Activated naive CD4-positive, alpha-beta T cell treated with anti-CD3 and anti-CD28 coated beads for 36 hours (primary cell): ENCODE results near the gene EPB41L4A. TPM values are rescaled to one million over a fixed set of nuclear protein-coding genes. Genes with fewer than 3 reads are reported as not detected.
"Not testable (repeated sequence)": the region's sequence is repeated elsewhere in the genome, so short reads cannot be mapped to it uniquely, and the experiment has no call there.

Experiments
- CTCF ChIA-PET: fragments of 350-600 bp; sonication (Branson Sonifier 250); formaldehyde crosslinking; loops from one replicate; lab custom pipeline; 2021; ENCODE audit warnings: antibody characterized with exemption; lab: Charles Lee
- DNase-seq: peaks from one replicate; pipeline ENCODE4 v3.0.0-alpha.2; 2020
- H3K27ac Mint-ChIP-seq: one replicate; pipeline ENCODE4 v1.8.0; 2021; ENCODE audit warnings: mild to moderate bottlenecking, mixed read lengths
- H3K27me3 Mint-ChIP-seq: one replicate; pipeline ENCODE4 v1.8.0; 2021; ENCODE audit warnings: low read depth, mixed read lengths
- H3K36me3 Mint-ChIP-seq: one replicate; pipeline ENCODE4 v1.8.0; 2021; ENCODE audit warnings: low read depth, mixed read lengths
- H3K4me1 Mint-ChIP-seq: one replicate; pipeline ENCODE4 v1.8.0; 2021; ENCODE audit warnings: low read depth, mixed read lengths
- H3K4me3 Mint-ChIP-seq: one replicate; pipeline ENCODE4 v1.8.0; 2021; ENCODE audit warnings: mild to moderate bottlenecking, moderate library complexity, mixed read lengths
- H3K9me3 Mint-ChIP-seq: one replicate; pipeline ENCODE4 v1.8.0; 2021; ENCODE audit warnings: mixed read lengths
- intact Hi-C: fragments of 100-400 bp; cut with micrococcal nuclease; formaldehyde crosslinking; loops from one replicate; pipeline ENCODE4 v1.15.1; 2023
- total RNA-seq, 2 experiments: library from RNA; stranded (reverse); gene quantifications; one replicate each; pipeline ENCODE4 v1.2.3, GENCODE V29; 2021

The EPB41L4A gene
- total RNA-seq, 2 experiments from 2014 or later, result not detected

DNA sequence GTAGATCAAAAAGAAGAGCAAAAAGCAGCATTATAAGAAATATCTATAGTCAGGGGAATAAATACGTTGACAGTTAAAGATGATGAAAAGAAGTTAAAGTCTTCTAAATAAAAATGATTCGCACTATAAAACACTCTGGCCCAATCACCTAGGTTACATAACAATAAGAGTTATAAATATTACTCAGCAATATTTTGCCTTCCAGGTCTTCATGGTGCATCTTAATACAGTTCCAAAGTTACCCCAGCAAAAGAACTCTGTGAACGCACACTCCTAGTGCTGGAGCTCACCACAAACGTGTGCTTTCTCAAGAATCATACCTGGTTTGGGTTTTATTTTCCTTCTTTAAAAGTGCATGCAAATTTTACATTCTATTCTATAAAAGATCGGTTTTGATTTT lies 44.7 kb downstream of the EPB41L4A start:
- no peak for DNase-seq
- no peak overlapping the region for H3K27ac Mint-ChIP-seq

GRCh38 chr5:112373885-112374284 lies 45.2 kb downstream of the EPB41L4A start:
- Mint-ChIP-seq H3K9me3 (no peaks in the 10 kb centered on the region), H3K36me3 (no peaks in the 10 kb centered on the region), H3K27ac (no peak overlapping the region), H3K4me3 (no peak overlapping the region), H3K27me3 (peaks cover 20% of the 10 kb centered on the region), H3K4me1 (no peaks in the 10 kb centered on the region)
- intact Hi-C loops, result no loop called here
- no peak for DNase-seq
- CTCF ChIA-PET, result no interaction called here

More for the DNA sequence above, 44.7 kb downstream of the EPB41L4A start:
- Mint-ChIP-seq H3K4me3 (no peak overlapping the region), H3K36me3 (no peaks in the 10 kb centered on the region), H3K9me3 (no peaks in the 10 kb centered on the region), H3K4me1 (no peaks in the 10 kb centered on the region), H3K27me3 (peaks cover 20% of the 10 kb centered on the region)
- intact Hi-C loops, result no loop called here
- CTCF ChIA-PET, result no interaction called here

DNA sequence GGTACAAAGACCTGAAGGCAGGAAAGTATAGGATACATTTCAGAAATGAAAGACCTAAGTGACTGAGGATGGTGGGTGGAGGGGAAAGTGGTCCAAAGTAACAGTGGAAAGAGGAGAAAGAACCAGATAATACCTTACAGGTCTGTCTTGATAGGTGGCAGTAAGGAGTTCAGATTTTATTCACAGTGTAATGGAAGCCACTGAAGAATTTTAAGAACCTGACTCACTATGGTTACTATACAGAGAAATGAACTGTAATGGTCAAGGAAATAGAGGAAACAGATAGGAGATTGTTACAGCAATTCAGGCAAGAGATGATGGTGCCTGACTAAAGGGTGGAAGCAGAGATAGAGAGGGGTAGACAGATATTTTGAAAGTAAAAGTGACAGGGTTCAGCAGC lies 46.5 kb downstream of the EPB41L4A start:
- Mint-ChIP-seq H3K36me3 (no peaks in the 10 kb centered on the region), H3K27me3 (peaks cover 16% of the 10 kb centered on the region), H3K4me3 (no peak overlapping the region), H3K4me1 (no peaks in the 10 kb centered on the region), H3K9me3 (no peaks in the 10 kb centered on the region), H3K27ac (no peak overlapping the region)
- DNase-seq, result no peak
- intact Hi-C loops, result no loop called here
- CTCF ChIA-PET, result interaction anchor here (0.7 kb wide), 1 partner anchor 210 kb away, joined by 3 read pairs; no protein-coding TSS in a partner anchor

DNA sequence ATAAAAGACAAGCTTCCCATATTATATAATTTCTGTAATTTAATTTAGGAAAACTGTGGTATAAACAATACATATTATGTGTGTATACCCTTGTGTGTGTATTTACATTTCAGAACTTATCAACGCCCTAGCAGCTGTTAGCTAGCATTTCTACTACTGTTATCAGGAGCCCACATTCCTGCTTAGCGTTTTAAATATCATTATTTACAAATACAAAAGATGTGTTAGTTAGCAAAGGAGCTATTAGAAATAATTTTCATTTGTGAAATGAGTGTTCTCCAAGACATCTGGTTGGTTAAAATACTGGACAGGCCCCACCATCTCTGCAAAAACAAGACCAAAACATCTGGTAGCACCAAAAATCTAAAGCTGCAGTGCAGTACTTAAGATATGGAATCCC lies 48.0 kb downstream of the EPB41L4A start:
- CTCF ChIA-PET, result no interaction called here
- Mint-ChIP-seq H3K27me3 (peaks cover 13% of the 10 kb centered on the region), H3K4me3 (no peak overlapping the region), H3K4me1 (no peaks in the 10 kb centered on the region), H3K9me3 (no peaks in the 10 kb centered on the region), H3K36me3 (no peaks in the 10 kb centered on the region), H3K27ac (no peak overlapping the region)
- DNase-seq, result no peak
- intact Hi-C loops, result no loop called here

DNA sequence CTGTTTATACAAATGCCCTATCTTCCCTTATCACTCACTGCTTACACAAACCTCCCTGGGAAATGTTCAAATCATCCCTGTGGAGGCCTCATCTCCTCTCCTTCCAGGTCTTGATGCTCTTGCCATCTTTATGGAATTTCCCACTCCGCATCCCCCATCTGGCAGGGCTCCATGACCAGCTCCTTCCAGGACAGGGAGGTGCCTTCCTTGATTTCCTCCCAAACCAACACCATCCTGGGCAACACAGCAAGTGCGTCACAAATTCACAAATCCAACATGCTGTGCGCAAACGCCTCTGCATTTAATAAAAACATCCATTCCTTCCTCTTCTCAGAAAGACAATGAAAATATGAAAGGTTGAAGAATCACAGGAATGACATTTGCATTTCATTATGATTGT lies 51.7 kb downstream of the EPB41L4A start:
- no peak overlapping the region for H3K4me3 Mint-ChIP-seq
- CTCF ChIA-PET, result no interaction called here
- H3K4me1 Mint-ChIP-seq, result no peaks in the 10 kb centered on the region
- H3K27ac Mint-ChIP-seq, result no peak overlapping the region
- no peaks in the 10 kb centered on the region for H3K9me3 Mint-ChIP-seq
- H3K36me3 Mint-ChIP-seq, result no peaks in the 10 kb centered on the region
- intact Hi-C loops, result no loop called here
- peaks cover 2% of the 10 kb centered on the region for H3K27me3 Mint-ChIP-seq
- no peak for DNase-seq

GRCh38 chr5:112366987-112367386 lies 52.1 kb downstream of the EPB41L4A start:
- Mint-ChIP-seq H3K27me3 (peaks cover 2% of the 10 kb centered on the region), H3K4me3 (no peak overlapping the region), H3K9me3 (no peaks in the 10 kb centered on the region), H3K27ac (no peak overlapping the region), H3K36me3 (no peaks in the 10 kb centered on the region), H3K4me1 (no peaks in the 10 kb centered on the region)
- CTCF ChIA-PET, result no interaction called here
- intact Hi-C loops, result no loop called here
- DNase-seq, result no peak

DNA sequence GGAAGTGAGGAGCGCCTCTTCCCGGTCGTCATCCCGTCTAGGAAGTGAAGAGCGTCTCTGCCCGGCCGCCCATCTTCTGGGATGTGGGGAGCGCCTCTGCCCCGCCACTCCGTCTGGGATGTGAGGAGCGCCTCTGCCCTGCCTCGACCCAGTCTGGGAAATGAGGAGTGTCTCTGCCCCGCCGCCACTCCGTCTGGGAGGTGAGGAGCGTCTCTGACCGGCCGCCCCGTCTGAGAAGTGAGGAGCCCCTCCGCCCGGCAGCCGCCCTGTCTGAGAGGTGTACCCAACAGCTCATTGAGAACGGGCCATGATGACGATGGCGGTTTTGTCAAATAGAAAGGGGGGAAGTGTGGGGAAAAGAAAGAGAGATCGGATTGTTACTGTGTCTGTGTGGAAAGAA lies 58.3 kb downstream of the EPB41L4A start:
- H3K27ac Mint-ChIP-seq, intact Hi-C loops, H3K9me3 Mint-ChIP-seq, H3K4me3 Mint-ChIP-seq, DNase-seq, H3K4me1 Mint-ChIP-seq, CTCF ChIA-PET, H3K36me3 Mint-ChIP-seq, H3K27me3 Mint-ChIP-seq: not testable (repeated sequence)

DNA sequence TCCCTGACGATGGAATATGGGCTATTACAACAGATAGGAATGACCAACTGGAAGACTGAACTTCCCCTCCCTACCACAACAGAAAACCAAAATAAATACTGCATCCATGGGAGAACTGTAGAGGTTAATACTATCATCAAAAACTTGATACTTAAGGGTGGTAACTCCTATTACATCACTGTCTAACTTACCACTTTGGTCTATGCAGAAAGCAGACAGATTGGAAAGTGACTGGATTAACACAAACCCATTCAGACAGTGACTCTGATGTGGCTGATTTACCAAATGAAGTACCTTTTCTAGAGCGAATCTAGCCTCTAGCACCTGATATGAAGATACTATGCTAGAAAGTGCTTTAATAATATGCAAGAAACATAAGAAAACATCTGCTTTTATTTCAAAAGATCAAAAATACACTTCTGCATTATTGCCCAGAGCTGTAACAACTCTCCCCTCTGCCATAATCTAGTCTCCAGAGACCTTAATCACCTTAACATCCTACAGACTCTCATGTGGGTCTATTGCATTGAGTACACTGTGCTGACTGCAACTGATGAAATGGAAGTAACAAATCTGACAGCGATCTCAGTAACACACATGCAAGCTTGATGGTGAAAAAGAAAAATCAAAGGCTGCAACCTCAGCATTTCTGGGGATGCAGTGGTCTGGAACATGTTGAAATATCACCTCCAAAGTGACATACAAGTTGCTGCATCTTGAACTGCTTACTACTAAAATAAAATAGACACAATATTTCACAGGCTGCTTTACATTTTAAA lies 62.7 kb downstream of the EPB41L4A start:
- Mint-ChIP-seq H3K4me3 (no peak overlapping the region), H3K4me1 (no peaks in the 10 kb centered on the region), H3K9me3 (no peaks in the 10 kb centered on the region), H3K36me3 (no peaks in the 10 kb centered on the region), H3K27me3 (peaks cover 6% of the 10 kb centered on the region), H3K27ac (no peak overlapping the region)
- no peak for DNase-seq
- CTCF ChIA-PET, result no interaction called here
- intact Hi-C loops, result no loop called here

GRCh38 chr5:112355058-112355685 lies 63.9 kb downstream of the EPB41L4A start:
- intact Hi-C loops, result no loop called here
- Mint-ChIP-seq H3K4me3 (no peak overlapping the region), H3K27me3 (peaks cover 6% of the 10 kb centered on the region), H3K36me3 (no peaks in the 10 kb centered on the region), H3K4me1 (no peaks in the 10 kb centered on the region), H3K9me3 (no peaks in the 10 kb centered on the region), H3K27ac (no peak overlapping the region)
- CTCF ChIA-PET, result no interaction called here
- no peak for DNase-seq

- Mint-ChIP-seq H3K27ac (no peak overlapping the region), H3K36me3 (no peaks in the 10 kb centered on the region), H3K4me1 (no peaks in the 10 kb centered on the region), H3K27me3 (peaks cover 6% of the 10 kb centered on the region), H3K9me3 (no peaks in the 10 kb centered on the region), H3K4me3 (no peak overlapping the region)
- CTCF ChIA-PET, result no interaction called here
- DNase-seq, result no peak
- intact Hi-C loops, result no loop called here
These were observed 65.4 kb downstream of the EPB41L4A start for GRCh38 chr5:112353678-112354077.

DNA sequence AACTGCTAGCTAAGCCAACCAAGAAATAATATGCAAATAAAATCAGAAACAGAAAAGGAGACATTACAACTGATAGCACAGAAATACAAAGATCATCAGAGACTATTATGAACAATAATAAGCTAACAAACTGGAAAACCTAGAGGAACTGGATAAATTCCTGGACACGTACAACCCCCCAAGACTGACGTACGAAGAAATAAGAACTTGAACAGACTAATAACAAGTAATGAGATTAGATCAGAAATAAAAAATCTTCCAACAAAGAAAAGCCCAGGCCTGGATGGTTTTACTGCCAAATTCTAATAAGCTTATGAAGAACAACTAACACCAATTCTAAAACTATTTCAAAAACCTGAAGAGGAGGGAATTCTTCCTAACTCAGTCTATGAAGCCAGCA lies 67.9 kb downstream of the EPB41L4A start:
- H3K27me3 Mint-ChIP-seq, result peaks cover 6% of the 10 kb centered on the region
- intact Hi-C loops, result no loop called here
- no peaks in the 10 kb centered on the region for H3K36me3 Mint-ChIP-seq
- CTCF ChIA-PET, result no interaction called here
- H3K4me3 Mint-ChIP-seq, result no peak overlapping the region
- H3K9me3 Mint-ChIP-seq, result no peaks in the 10 kb centered on the region
- H3K27ac Mint-ChIP-seq, result no peak overlapping the region
- DNase-seq, result no peak
- no peaks in the 10 kb centered on the region for H3K4me1 Mint-ChIP-seq

DNA sequence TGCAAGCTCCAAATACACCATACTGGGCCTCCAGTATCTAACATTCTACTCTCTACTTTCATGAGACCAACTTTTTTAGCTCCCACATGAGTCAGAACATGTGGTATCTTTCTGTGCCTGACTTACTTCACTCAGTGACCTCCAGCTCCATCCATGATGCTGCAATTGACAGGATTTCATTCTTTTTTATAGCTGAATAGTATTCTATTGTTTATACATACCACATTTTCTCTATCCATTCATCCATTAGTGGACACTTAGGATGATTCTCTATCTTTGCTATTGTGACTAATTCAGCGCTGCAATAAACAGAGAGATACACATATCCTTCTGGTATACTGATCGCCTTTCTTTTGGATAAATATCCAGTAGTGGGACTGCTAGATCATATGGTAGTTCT lies 68.5 kb downstream of the EPB41L4A start:
- CTCF ChIA-PET, result no interaction called here
- Mint-ChIP-seq H3K27me3 (peaks cover 4% of the 10 kb centered on the region), H3K9me3 (no peaks in the 10 kb centered on the region), H3K27ac (no peak overlapping the region), H3K4me3 (no peak overlapping the region), H3K4me1 (no peaks in the 10 kb centered on the region), H3K36me3 (no peaks in the 10 kb centered on the region)
- intact Hi-C loops, result no loop called here
- DNase-seq, result no peak

GRCh38 chr5:112349371-112349770 lies 69.7 kb downstream of the EPB41L4A start:
- no peak for DNase-seq
- H3K36me3 Mint-ChIP-seq, result no peaks in the 10 kb centered on the region
- no peak overlapping the region for H3K4me3 Mint-ChIP-seq
- CTCF ChIA-PET, result no interaction called here
- H3K4me1 Mint-ChIP-seq, result no peaks in the 10 kb centered on the region
- no peak overlapping the region for H3K27ac Mint-ChIP-seq
- no peaks in the 10 kb centered on the region for H3K9me3 Mint-ChIP-seq
- H3K27me3 Mint-ChIP-seq, result no peaks in the 10 kb centered on the region
- intact Hi-C loops, result no loop called here
